Spleen (tissue), 7 donors: ENCODE measurements around the gene IL12RB2.

Source experiments
- POLR2A ChIP-seq, 3 donors: fragments of 450-650 bp; IDR thresholded peaks; one replicate each; pipeline ENCODE4 v1.5.1; 2017; ENCODE audit warnings: antibody characterized with exemption in 3 of 3, mild to moderate bottlenecking in 1 of 3
- POLR2AphosphoS5 ChIP-seq, 3 donors: sonication (generic); formaldehyde crosslinking; IDR thresholded peaks; one replicate each; pipeline ENCODE4 v1.5.1; 2017; ENCODE audit warnings: antibody characterized with exemption in 3 of 3
- TF ChIP-seq, protein P1 (sequence below), 11 experiments: fragments of 200-600 bp in 7 of 11; fragments of 450-650 bp in 4 of 11; sonication (generic) in 4 of 11; IDR thresholded peaks in 8 of 11; conservative IDR thresholded peaks in 3 of 11; 1 replicate in 7 of 11; 2 replicates in 4 of 11; pipeline versions ENCODE4 v1.4.0 to v1.8.0; 2016 to 2021; ENCODE audit warnings: antibody characterized with exemption in 11 of 11, inconsistent platforms in 4 of 11, mild to moderate bottlenecking in 1 of 11
- donor health status: DM: no; HTN: no; CAD: no; lungs with moderate emphysema.
- donor health status: DM: no; HTN: no; CAD: no.
- donor health status: DM: no; HTN: no; CAD: no.

DNA sequence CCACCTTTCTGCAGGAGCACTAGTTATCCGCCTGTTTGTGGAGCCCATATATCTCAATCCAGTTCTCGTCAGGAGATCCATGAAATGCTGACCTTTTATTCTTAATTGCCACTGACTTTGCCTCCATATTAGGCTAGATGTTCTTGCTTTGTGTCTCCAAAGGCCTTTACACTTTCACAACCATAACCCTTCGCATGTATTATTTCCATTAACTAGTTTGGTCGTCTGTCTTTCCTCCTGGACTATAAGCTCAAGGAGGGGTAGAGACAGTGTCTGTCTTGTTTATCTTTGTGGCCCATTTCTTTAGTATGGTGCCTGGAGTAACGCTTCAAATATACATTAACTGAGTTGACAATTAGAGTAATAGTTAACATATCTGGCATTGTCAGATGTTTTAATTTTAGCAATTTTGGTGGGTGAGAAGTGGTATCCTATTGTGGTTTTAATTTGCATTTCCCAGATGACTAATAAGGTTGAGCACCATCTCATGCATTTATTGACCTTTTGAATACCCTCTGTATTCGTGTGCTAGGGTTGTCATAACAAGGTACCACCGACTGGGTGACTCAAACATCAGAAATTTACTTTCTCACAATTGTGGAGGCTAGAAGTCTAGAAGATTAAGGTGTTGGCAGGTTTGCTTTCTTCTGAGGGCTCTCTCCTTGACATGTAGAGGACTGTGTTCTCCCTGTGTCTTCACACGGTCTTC lies 21.7 kb upstream of the IL12RB2 start:
- TF ChIP-seq POLR2AphosphoS5 (IDR thresholded peaks at IDR 0.05) (no peak), POLR2A (IDR thresholded peaks at IDR 0.05) (no peak)
- TF ChIP-seq, protein P1, sequence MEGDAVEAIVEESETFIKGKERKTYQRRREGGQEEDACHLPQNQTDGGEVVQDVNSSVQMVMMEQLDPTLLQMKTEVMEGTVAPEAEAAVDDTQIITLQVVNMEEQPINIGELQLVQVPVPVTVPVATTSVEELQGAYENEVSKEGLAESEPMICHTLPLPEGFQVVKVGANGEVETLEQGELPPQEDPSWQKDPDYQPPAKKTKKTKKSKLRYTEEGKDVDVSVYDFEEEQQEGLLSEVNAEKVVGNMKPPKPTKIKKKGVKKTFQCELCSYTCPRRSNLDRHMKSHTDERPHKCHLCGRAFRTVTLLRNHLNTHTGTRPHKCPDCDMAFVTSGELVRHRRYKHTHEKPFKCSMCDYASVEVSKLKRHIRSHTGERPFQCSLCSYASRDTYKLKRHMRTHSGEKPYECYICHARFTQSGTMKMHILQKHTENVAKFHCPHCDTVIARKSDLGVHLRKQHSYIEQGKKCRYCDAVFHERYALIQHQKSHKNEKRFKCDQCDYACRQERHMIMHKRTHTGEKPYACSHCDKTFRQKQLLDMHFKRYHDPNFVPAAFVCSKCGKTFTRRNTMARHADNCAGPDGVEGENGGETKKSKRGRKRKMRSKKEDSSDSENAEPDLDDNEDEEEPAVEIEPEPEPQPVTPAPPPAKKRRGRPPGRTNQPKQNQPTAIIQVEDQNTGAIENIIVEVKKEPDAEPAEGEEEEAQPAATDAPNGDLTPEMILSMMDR (IDR thresholded peaks at IDR 0.05 in 8 of 11, conservative IDR thresholded peaks at IDR 0.05 in 3 of 11): no peak
